ENCODE measurements around the gene SORCS1. TPM values are rescaled to one million over a fixed set of nuclear protein-coding genes. Genes with fewer than 3 reads are reported as not detected.

SORCS1 gene
- total RNA-seq, 1 donor from 2014 or later = not detected

DNA sequence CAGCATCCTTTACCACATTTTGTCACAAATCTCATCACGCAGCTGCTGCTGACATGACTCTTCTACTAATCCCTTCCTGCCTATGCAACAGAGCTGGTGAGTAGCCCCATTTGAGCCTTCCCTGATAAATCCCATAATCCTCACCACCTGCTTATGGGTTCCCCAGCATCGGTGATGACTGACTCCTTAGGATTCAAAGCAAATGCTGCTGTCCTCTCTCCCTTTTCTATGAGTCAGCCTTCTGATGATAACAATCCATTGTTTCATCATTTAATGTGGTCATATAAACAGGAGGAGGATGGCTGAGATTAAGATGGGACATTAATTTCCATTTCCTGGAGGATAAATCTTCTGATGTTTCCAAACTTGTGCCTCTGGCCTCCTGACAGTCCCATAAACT lies 73.4 kb downstream of the SORCS1 start:
- DNase-seq (ENCODE audit: low read depth) (no peak), FAIRE-seq (no peak)
- Histone ChIP-seq H3K4me3 (ENCODE audit: low read depth, low read length) (no peak overlapping the region), H3K36me3 (ENCODE audit: control insufficient read depth, insufficient read depth, low read length) (no peaks in the 10 kb centered on the region), H3K27me3 (ENCODE audit: control insufficient read depth, insufficient read depth, low read length) (no peaks in the 10 kb centered on the region)
- TF ChIP-seq, protein P1, sequence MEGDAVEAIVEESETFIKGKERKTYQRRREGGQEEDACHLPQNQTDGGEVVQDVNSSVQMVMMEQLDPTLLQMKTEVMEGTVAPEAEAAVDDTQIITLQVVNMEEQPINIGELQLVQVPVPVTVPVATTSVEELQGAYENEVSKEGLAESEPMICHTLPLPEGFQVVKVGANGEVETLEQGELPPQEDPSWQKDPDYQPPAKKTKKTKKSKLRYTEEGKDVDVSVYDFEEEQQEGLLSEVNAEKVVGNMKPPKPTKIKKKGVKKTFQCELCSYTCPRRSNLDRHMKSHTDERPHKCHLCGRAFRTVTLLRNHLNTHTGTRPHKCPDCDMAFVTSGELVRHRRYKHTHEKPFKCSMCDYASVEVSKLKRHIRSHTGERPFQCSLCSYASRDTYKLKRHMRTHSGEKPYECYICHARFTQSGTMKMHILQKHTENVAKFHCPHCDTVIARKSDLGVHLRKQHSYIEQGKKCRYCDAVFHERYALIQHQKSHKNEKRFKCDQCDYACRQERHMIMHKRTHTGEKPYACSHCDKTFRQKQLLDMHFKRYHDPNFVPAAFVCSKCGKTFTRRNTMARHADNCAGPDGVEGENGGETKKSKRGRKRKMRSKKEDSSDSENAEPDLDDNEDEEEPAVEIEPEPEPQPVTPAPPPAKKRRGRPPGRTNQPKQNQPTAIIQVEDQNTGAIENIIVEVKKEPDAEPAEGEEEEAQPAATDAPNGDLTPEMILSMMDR (IDR thresholded peaks at IDR 0.05; ENCODE audit: insufficient read depth, low read length, severe bottlenecking) = no peak

DNA sequence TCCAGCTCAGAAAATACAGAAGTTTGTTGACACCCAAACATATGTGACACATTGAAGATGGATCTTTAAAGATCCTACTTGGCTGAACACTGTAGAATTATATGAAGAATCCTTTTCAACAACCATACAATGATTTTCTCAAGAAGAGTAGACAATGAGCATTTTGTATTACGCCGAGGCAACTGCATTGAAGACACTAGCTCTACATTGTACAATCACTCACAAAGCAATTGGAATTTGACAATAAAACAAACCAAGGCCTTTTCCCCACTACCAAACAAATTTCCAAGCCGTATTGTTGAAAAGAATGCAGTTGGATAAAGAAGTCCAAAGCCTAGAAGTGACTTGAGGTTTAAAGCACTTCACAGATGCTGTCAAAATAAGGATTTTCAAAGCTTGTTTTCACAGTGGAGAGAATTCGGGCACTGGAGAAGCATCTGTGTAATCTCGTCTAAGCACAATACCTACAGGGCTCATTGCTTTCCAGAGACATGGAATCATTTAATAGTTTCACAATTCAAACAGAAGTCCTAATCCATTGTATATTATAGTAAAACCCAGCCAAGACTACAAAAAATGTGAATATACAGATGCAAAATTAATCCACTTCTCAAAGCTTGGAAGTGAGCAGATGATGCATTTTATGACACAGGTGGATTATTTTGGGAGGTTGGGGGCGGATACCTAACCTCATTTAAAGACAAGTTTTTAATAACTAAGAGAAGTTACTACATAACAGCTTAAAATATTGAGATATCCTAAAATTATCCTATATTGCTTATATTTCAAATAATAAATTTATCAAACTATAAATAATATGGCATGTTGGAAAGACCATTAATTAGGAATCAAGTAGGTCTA lies 78.6 kb downstream of the SORCS1 start:
- Histone ChIP-seq H3K36me3 (ENCODE audit: control insufficient read depth, insufficient read depth, low read length) (no peaks in the 10 kb centered on the region), H3K4me3 (ENCODE audit: low read depth, low read length) (no peak overlapping the region), H3K27me3 (ENCODE audit: control insufficient read depth, insufficient read depth, low read length) (no peaks in the 10 kb centered on the region)
- TF ChIP-seq, protein P1 (IDR thresholded peaks at IDR 0.05; ENCODE audit: insufficient read depth, low read length, severe bottlenecking) = no peak
- DNase-seq (ENCODE audit: low read depth) = no peak
- FAIRE-seq = no peak

DNA sequence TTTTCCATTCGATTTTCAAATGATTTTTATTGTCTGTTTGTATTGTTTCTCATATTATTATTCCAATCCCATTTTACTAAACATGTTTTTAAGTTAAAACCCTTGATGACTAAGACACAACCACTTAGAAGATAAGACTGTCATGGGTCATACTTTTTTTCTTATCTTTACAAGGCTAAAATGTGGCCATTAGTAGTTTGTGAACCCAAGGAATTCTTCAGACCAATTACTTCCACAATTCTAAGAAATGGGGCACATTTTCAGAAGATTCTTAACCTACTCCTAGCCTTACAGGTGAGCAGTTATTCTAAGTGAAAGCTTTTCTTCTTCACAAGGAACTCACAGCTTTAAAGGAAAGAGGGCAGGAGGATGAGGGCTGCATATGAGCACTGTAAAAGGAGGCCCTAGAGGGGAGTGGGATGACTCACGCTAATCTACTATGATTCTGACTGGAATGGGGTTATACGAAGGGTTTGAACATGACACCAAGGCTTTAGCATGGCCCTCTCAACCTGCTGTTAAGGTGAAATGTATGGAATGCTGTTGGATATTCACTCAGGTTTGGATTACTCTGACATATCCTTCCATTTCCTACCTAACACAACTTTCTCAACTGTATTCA lies 81.0 kb downstream of the SORCS1 start:
- DNase-seq (ENCODE audit: low read depth) (no peak), FAIRE-seq (no peak)
- Histone ChIP-seq H3K4me3 (ENCODE audit: low read depth, low read length) (no peak overlapping the region), H3K36me3 (ENCODE audit: control insufficient read depth, insufficient read depth, low read length) (no peaks in the 10 kb centered on the region), H3K27me3 (ENCODE audit: control insufficient read depth, insufficient read depth, low read length) (no peaks in the 10 kb centered on the region)
- TF ChIP-seq, protein P1 (IDR thresholded peaks at IDR 0.05; ENCODE audit: insufficient read depth, low read length, severe bottlenecking) = no peak

DNA sequence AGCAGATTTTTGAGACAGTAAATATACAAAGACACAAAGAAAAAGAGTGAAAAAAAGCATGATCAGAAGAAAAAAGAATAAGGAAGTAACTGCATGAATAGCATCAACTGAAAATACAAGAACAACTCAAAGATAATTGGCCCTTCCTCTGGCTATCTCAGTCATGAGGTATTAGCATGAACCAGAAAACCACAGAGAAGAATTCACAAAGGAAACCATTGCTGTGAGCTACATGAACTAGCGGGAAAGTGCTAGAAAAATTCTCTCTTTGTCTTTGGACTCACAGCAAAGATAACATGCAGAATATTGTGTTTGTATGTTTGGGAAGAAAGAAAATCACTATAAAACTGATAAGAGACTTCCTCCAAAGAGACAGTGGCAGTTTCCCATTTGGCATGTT lies 82.9 kb downstream of the SORCS1 start:
- no peaks in the 10 kb centered on the region for H3K36me3 ChIP-seq (ENCODE audit: control insufficient read depth, insufficient read depth, low read length)
- TF ChIP-seq, protein P1 (IDR thresholded peaks at IDR 0.05; ENCODE audit: insufficient read depth, low read length, severe bottlenecking) = no peak
- no peak for FAIRE-seq

DNA sequence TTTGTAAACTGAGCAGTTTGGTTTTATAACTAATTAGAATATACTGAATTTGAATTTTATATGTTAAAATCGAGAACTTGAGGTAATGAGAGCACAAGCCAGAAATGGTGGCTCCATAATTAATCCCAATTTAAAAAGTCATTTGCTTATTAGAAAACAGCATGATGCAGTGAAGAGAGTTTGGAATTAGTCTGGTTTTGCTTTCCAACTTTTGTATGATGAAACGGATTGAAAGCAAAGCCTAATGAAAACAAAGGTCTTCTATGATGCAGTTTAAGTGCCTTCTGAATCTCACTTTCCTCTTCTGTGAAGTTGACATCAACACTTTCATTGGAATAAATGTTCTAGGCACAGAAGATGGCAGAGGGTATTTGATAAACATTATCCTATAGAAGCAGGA lies 89.4 kb downstream of the SORCS1 start:
- no peak overlapping the region for H3K4me3 ChIP-seq (ENCODE audit: low read depth, low read length)
- no peak for FAIRE-seq
- H3K27me3 ChIP-seq (ENCODE audit: control insufficient read depth, insufficient read depth, low read length) = no peaks in the 10 kb centered on the region
- TF ChIP-seq, protein P1 (IDR thresholded peaks at IDR 0.05; ENCODE audit: insufficient read depth, low read length, severe bottlenecking) = no peak
- no peaks in the 10 kb centered on the region for H3K36me3 ChIP-seq (ENCODE audit: control insufficient read depth, insufficient read depth, low read length)
- DNase-seq (ENCODE audit: low read depth) = no peak

More for the DNA sequence above, 82.9 kb downstream of the SORCS1 start:
- DNase-seq (ENCODE audit: low read depth) = no peak
- Histone ChIP-seq H3K27me3 (ENCODE audit: control insufficient read depth, insufficient read depth, low read length) (no peaks in the 10 kb centered on the region), H3K4me3 (ENCODE audit: low read depth, low read length) (no peak overlapping the region)
